Jurkat, Clone E6-1 (cell line): ENCODE measurements around the gene NUDCD2.
"Not testable (repeated sequence)": the region's sequence is repeated elsewhere in the genome, so short reads cannot be mapped to it uniquely, and the experiment has no call there.

Experiments used
- DNase-seq: peaks from one replicate; pipeline ENCODE4 v3.0.0-alpha.2; 2011; ENCODE audit warnings: low read depth, low spot score
- H3K4me3 ChIP-seq: 2 replicates; pipeline ENCODE4 v1.5.1; 2011; ENCODE audit warnings: mild to moderate bottlenecking, low read length, control low read depth, moderate library complexity

The NUDCD2 gene

DNA sequence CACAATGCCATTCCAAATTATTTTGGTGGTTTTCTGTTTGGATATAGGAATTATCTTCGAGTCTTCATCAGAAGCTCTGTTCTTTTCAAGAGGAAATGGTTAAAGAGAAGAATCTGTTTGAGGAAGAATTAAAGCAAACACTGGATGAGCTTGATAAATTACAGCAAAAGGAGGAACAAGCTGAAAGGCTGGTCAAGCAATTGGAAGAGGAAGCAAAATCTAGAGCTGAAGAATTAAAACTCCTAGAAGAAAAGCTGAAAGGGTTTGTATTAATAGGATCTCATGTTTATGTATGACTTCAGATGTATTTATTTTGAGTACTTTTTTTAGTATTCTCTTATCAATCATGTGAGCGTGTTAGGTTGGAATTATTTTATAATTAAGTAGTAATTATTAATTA is 15.5 kb upstream of the NUDCD2 start:
- no peak for DNase-seq
- no peak overlapping the region for H3K4me3 ChIP-seq

DNA sequence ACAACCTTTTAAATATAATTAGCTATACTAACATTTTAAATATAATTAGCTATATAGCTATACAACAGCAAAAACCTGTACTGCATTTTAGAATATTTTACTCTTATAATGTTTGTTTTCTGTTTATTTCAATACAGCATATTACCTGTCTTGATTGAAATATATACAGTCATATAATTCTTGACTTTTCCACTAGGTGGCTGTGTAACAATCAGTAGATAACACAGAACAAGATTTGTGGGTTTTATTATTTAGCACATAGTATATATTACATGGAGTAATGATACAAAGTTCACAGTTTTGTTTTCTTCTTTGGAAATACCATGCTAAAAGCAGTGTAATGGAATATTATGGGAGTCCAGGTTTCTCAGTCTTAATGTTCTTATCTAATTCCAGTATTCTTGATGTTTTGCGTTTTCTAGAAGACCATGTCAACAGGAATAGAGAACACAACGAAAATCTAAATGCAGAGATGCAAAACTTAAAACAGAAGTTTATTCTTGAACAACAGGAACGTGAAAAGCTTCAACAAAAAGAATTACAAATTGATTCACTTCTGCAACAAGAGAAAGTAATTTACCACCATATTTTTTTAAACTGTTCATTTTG is 13.8 kb upstream of the NUDCD2 start:
- DNase-seq = no peak
- no peak overlapping the region for H3K4me3 ChIP-seq

DNA sequence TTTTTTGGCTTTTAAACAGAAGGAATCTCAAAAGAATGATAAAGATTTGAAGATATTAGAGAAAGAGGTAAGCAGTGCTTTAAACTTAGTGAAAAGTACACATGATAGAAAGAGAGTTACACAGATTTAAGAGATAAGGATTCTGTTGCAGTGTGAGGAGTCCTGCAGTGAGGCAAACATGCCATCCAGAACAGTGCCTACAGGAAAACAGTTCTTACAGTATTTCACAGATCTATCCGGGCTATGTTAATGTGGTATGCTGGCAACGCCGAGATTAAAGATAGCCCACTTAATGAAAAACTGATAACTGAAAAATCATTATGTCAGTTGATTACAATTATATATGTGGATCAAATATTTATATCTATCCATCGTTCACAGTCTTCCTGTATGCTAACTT is 7.8 kb upstream of the NUDCD2 start:
- no peak overlapping the region for H3K4me3 ChIP-seq
- no peak for DNase-seq

DNA sequence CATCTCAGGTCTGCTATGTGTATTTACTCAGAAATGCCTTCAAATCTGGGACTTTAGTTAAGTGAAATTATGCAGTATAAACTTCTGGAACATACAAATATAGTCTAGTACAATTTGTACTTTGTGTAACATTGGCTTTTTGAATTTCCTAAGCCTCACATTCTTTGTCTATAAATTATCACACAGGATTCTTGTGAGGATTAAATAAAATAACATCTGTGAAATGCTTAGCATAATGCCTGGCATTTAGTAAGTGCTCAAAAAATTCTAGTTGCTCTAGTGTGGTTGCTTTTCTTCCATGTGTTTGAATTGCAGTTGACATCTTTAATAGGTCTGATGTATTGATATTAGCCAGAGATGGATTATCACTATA is 3.1 kb upstream of the NUDCD2 start:
- no peak overlapping the region for H3K4me3 ChIP-seq
- no peak for DNase-seq

DNA sequence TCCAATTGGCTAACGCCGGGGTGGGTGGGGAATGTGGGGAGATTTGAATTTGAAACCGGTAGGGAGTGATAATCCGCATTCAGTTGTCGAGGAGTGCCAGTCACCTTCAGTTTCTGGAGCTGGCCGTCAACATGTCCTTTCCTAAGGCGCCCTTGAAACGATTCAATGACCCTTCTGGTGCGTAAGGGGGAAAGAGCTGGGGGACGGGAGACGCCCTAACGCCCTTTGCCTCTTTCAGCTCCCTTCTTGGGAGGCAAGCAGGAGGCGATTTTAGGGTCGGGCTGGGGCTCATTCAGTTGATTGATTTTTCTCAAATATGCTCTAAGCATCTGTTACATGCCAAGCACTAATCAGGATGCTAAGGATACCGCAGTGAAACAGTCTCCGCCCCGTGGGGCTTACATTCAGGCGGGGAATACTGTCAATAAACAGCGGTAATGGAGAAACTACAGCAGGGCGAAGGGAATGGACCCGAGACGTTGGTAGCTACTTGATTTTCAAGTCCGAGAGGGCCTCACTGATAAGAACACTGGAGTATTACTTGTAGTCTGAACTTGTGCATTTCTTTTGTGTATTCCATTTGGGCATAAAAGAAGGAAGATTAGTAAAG is 765 bp upstream of the NUDCD2 start, which contains the start of gene HMMR:
HMMR (plus strand) TSS at position 71 of the 610 bp plus-strand sequence; CDS start at position 132, 61 bp downstream.
- peak; percentile 41 for DNase-seq
- H3K4me3 ChIP-seq = peak within 1 kb of the TSS; percentile 79

DNA sequence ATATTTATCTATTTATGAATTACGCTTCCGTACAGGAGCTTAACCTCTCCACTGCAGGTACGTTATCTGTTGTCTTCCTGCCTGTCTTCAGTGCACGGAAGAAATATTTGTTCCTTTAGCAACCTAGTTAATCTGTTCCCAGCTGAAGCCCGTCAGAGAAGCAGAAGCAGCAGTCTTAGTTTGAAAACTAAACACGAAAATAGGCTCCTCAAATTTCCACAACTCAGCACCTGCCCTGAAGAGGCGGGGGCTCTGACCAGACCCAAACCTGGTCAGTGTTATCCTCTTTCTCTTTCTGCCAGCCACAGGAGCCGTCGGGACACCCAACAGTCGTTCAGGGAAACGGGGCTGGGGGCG is 462 bp downstream of the NUDCD2 start:
- peak overlapping the region; percentile 77 for H3K4me3 ChIP-seq
- no peak for DNase-seq

DNA sequence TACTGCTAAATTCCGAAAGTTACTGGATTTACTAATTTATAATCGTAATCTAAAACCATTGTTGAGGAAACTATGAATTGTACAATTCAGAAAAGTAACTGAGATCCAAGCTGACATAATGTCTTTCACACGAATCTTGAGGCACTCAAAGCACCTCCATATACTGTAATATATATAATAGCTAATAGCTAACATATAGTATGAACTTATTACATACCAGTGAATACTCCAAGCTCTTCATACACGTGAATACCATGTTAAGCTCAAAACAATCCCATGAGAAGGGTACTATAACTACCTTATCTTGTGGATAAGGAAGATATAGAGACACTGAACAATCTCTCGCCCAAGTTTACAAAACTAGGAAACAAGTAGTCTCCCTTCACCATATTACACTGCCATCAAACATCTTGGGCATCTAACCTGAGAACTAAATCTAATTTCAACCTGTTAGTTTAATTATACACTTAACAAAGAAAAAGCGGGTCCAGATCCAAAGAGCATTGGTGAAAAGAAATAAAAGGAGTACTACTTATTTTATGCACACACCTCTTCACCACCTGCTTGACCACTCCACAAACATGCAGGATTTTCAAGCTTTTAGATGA is 1.0 kb downstream of the NUDCD2 start:
- peak overlapping the region; percentile 77 for H3K4me3 ChIP-seq
- no peak for DNase-seq

DNA sequence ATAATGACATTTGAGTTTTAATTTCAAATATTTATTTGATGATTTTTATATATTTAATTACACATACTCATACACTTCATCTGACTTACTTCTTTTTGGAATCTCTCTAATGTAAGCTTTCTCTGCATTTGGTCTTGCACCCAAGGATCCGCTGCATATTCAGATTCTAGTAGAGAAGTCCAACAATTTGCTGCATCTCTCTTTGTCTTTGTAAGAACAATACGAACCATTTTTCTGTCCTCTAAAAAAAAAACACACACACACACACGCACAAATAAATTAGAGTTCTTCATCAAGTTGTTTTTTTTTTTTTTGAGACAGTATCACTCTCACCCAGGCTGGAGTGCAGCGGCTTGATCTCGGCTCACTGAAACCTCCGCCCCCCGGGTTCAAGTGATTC is 3.1 kb downstream of the NUDCD2 start:
- no peak overlapping the region for H3K4me3 ChIP-seq
- DNase-seq = no peak

DNA sequence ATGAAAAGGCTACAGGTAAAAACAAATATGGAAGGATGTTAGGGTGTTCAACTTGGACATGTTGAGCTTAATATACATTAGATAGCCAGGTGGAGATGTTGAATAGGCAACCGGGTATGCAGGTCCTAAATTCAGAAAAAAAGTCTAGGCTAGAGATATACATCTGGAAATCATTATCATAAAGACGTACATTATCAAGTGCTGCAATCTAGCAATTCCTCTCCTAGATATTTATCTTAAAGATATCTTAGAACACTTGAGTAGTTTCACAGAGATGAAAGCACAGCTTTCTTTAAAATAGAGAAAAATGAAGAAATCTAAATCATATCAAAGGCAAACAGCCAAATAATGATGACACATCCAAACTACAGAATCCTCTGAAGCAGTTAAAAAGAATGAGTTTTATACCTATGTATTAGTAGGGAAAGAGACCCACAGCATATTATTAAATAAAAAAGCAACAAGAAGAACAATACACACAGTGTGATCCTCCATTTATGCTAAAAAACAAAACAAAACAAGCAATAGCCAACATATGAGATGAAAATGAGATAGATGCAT is 3.8 kb downstream of the NUDCD2 start:
- DNase-seq = no peak
- no peak overlapping the region for H3K4me3 ChIP-seq

DNA sequence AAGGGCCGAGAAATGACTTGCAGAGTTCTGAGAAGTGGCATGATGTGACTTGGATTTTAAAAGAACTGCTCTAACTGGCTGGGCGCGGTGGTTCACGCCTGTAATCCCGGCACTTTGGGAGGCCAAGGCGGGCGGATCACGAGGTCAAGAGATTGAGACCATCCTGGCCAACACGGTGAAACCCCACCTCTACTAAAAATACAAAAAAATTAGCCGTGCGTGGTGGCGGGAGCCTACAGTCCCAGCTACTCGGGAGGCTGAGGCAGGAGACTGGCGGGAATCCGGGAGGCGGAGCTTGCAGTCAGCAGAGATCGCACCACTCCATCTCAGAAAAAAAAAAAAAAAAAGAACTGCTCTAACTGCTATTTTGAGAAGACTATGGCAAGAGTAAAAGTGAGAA is 4.5 kb downstream of the NUDCD2 start:
- not testable (repeated sequence) for H3K4me3 ChIP-seq, DNase-seq

DNA sequence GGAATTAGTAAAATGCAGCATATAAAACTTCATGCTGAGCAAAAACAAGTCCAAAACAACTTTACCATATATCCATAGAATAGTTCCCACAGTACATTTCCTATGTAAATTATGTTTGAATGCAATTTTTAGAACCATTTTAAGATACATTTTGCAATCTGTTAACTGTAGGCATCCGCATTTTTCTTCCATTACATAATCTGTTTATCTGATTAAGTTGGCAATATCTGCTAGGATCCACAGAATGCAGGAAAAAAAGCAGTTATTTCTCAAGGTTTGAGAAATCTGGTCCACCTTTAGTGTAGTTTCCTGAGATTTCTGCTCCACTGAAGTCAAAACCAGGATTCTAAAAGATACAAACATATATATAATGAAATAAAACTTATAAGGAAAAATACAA is 6.2 kb downstream of the NUDCD2 start:
- no peak for DNase-seq
- no peak overlapping the region for H3K4me3 ChIP-seq

DNA sequence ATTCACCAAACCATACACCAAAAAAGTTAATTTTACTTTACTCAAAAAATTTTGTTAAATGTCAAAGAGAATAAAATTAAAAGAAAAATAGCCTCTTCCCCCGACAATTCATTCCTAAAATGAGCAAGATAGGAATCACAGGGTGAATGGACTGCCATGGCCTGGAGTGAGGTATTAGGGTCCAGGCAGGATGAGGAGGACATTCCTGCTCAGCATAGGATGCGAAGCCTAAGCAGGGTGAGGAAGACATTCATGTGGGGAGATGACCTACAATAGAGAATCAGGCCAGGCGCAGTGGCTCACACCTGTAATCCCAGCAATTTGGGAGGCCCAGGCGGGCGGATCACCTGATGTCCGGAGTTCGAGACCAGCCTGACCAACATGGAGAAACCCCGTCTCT is 8.4 kb downstream of the NUDCD2 start:
- DNase-seq = no peak
- H3K4me3 ChIP-seq = no peak overlapping the region

DNA sequence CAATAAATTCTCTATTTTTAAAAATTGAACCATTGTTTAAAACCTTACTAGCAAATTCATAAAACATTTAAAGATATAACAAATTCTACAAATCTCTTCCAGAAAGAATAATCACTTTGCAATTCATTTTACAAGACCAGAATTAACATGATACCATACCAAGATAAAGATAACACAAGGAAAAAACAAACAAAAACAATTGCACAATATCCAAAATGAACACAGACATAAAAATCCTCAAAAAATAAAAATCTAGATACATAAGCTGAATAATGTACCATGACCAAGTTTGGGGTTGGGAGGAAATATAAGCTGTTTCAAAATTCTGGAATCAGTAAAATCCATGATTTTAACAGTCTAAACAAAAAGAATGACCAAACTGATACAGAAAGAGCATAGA is 11.4 kb downstream of the NUDCD2 start:
- no peak for DNase-seq
- no peak overlapping the region for H3K4me3 ChIP-seq

DNA sequence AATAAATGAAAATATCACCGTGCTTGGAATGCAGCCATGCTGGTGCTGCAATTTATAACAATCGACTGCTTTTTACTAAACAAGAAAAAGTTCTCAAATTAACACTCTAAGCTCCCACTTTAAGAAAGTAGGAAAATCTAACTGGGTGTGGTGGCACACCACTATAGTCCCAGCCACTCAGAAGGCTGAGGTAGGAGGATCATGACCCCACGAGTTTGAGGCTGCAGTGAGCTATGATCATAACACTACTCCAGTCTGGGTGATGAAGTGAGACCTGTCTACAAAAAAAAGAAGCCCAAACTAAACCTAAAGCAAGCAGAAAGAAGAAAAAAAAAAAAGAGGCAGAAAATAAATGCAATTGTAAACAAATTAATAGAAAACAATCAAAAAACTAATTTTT is 12.0 kb downstream of the NUDCD2 start:
- no peak overlapping the region for H3K4me3 ChIP-seq
- DNase-seq = no peak

DNA sequence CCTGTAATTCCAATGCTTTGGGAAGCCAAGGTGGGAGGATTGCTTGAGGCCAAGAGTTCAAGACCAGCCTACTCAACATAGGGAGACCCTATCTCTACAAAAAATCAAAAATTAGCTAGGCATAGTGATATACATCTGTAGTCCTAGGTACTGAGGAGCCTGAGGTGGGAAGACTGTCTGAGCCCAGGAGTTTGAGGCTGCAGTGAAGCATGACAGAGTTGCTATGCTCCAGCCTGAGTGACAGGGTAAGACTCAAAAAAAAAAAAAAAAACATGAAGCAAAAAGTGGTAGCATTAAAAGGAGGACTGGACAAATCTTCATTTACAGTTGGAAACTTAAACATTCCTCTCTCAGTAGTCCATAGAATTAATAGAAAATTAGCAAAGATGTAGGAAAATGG is 12.7 kb downstream of the NUDCD2 start:
- DNase-seq = no peak
- H3K4me3 ChIP-seq = no peak overlapping the region

DNA sequence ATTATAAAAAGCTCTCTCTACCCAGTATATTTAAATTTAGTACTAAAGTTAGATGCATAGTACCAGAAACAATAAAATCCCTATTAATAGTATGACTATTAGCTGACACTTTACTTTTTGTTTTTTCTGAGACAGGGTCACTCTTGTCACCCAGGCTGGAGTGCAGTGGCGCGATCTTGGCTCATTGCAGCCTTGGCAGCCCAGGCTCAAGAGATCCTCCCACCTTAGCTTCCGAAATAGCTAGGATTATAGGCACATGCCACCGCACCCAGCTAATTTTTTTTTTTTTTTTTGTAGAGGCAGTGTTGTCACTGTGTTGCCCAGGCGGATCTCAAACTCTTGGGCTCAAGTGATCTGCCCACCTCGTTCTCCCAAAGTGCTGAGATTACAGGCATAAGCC is 14.6 kb downstream of the NUDCD2 start:
- no peak for DNase-seq
- H3K4me3 ChIP-seq = no peak overlapping the region

DNA sequence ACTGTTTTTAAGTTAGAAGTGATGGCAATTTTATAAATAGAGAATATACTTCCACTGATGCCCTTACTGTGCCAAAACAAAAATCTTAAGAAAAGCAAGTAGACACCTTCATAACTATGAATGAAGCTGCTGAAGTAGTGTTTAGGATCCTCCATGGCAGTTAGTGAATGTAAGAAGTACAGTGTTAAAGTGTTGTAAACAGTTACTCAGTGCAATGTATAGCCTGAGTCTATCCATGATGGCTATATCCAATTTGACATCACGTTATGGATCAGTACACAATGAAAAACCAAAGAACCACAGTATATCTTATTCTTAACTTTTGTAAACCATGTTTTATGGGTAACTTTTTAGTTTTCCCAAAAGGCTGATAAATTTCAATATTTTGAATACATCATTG is 15.4 kb downstream of the NUDCD2 start:
- H3K4me3 ChIP-seq = no peak overlapping the region
- no peak for DNase-seq

DNA sequence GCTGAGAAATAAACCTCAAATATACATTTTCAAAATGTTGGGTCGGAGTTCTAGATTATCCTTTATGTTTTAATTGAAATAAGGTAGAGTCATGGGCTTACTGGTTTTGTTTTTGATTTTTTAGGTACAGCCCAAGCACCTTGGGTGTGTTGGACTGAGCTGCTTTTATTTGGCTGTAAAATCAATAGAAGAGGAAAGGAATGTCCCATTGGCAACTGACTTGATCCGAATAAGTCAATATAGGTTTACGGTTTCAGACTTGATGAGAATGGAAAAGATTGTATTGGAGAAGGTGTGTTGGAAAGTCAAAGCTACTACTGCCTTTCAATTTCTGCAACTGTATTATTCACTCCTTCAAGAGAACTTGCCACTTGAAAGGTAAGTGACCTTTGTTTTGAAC is 18.9 kb downstream of the NUDCD2 start:
- H3K4me3 ChIP-seq = no peak overlapping the region
- no peak for DNase-seq

DNA sequence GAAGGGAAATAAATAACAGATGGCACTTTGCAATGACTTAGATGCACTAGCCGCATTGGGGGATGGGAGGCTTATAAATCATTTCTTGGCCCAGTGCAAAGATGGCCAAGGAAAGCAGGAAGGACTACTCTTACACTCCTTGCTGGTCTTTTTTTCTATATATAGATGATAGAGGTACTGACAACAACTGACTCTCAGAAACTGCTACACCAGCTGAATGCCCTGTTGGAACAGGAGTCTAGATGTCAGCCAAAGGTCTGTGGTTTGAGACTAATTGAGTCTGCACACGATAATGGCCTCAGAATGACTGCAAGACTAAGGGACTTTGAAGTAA is 20.8 kb downstream of the NUDCD2 start:
- no peak overlapping the region for H3K4me3 ChIP-seq
- DNase-seq = peak; percentile 27

DNA sequence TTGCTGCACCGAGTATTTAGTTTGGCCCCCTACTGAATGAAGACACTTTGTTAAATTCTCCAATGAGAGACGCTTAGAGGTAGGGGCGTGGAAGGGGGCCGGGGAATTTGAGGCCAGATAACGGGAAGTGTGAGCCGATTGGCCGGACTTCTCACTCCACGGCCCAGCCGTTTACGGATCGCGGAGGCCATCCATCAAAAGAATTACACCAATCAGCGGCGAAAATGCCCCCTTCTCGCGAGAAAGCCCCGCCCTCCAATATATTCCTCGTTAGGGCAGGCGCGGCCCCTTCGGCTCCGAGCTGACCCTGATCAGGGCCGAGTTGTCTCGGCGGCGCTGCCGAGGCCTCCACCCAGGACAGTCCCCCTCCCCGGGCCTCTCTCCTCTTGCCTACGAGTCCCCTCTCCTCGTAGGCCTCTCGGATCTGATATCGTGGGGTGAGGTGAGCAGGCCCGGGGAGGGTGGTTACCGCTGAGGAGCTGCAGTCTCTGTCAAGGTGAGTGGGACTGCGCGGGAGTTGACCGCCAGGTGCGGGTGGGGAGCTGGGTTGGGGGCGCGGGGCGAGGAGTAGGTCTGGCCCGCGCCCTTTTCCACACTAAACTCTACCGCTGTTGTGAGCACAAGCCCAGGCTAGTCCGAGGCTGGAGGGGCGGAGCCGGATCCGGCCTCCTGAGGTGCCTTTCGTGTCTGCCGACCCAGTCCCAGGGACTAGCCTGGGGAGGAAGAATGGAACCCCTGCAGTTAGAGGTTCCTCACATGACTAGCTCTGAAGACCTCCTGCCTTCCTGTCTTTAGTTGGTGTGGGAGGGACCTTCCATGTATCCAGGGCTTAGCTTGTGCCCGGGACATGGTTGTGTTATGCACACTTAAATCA is 22.4 kb downstream of the NUDCD2 start, which contains the start of gene CCNG1:
CCNG1 (plus strand) TSS at position 287 of the 874 bp plus-strand sequence. CDS start 1,662 bp downstream, outside the sequence.
- H3K4me3 ChIP-seq = peak within 1 kb of the TSS; percentile 87
- peak; percentile 93 for DNase-seq
